AG04449 (cell line): ENCODE measurements around the gene BAZ2B.

Source experiments
- CTCF ChIA-PET: fragments of 350-600 bp; formaldehyde crosslinking; extraction: SDS; loops from one replicate; lab custom pipeline; 2021; ENCODE audit warnings: antibody characterized with exemption; lab: Yijun Ruan, JAX
- POLR2A ChIA-PET: fragments of 400-600, 350-600 bp; formaldehyde crosslinking; extraction: SDS; loops from one replicate; lab custom pipeline; 2020; ENCODE audit warnings: antibody characterized with exemption, inconsistent platforms; lab: Yijun Ruan, JAX
- DNase-seq: peaks from one replicate; pipeline ENCODE4 v3.0.0-alpha.2; 2010; ENCODE audit warnings: low read depth, low spot score
- H3K4me3 ChIP-seq: 2 replicates; pipeline ENCODE4 v1.5.1; 2011; ENCODE audit warnings: low read depth, mild to moderate bottlenecking, control low read depth, low read length
- TF ChIP-seq, protein P1 (sequence below): IDR thresholded peaks from one replicate; pipeline ENCODE4 v1.5.1; 2011; ENCODE audit warnings: mild to moderate bottlenecking, moderate library complexity, low read length, control low read depth, inconsistent platforms; ENCODE audit not compliant: insufficient read depth; ENCODE audit errors: missing control alignments

Gene BAZ2B

DNA sequence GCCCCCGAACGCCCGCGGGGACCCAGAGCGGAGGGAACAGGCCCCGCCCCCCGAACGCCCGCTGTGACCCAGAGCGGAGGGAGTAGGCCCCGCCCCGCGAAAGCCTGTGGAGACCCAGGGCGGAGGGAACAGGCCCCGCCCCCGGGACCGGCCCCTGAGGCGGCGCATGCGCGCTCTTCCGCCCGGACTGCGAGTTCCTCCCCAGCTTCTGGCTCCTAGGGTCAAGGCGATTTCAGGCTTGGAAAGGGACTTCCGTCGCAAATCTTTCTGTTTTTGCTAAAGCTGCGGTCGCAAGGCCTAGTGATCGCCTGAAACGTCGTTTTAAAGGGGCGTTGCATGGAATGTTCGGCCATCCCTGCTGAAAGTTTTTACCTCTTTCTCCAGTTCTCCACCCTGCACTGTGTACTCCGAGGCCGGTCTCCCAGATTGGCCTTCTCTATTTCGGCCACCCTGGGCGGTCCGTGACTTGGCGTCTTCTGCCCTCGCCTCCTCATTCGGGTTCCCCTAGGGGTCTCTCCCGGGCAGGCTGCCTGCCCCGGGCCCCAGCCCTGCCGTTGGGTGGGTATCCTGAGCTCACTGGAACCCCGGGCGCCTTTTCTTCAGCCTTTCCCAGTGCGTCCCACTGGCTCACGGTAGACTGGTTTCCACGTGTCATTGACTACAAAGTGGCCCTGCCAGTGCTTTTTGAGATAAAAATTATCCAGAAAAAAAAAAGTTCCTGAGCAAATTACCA is 329.5 kb downstream of the BAZ2B start:
- CTCF ChIA-PET, result interaction anchor here (1.6 kb wide), 1 partner anchor 15 kb away, joined by 5 read pairs; no protein-coding TSS in a partner anchor
- TF ChIP-seq, protein P1, sequence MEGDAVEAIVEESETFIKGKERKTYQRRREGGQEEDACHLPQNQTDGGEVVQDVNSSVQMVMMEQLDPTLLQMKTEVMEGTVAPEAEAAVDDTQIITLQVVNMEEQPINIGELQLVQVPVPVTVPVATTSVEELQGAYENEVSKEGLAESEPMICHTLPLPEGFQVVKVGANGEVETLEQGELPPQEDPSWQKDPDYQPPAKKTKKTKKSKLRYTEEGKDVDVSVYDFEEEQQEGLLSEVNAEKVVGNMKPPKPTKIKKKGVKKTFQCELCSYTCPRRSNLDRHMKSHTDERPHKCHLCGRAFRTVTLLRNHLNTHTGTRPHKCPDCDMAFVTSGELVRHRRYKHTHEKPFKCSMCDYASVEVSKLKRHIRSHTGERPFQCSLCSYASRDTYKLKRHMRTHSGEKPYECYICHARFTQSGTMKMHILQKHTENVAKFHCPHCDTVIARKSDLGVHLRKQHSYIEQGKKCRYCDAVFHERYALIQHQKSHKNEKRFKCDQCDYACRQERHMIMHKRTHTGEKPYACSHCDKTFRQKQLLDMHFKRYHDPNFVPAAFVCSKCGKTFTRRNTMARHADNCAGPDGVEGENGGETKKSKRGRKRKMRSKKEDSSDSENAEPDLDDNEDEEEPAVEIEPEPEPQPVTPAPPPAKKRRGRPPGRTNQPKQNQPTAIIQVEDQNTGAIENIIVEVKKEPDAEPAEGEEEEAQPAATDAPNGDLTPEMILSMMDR, result no peak
- DNase-seq, result peak; percentile 55
- POLR2A ChIA-PET, result interaction anchor here (0.6 to 1.0 kb wide), 2 partner anchors 87 to 675 kb away, joined by 3 to 4 read pairs; no protein-coding TSS in a partner anchor
- peak overlapping the region; percentile 86 for H3K4me3 ChIP-seq

GRCh38 chr2:159285929-159286708 is 330.2 kb downstream of the BAZ2B start, which contains the start of gene WDSUB1:
Gene WDSUB1, minus strand, starts transcription at chr2:159286703. Its CDS starts 3,634 bp downstream, at chr2:159283069.
- peak within 1 kb of the TSS; percentile 86 for H3K4me3 ChIP-seq
- ChIA-PET CTCF (interaction anchor here (0.6 to 1.6 kb wide), 3 partner anchors 15 to 257 kb away, joined by 3 to 5 read pairs (median 3); no protein-coding TSS in a partner anchor), POLR2A (interaction anchor here (0.6 kb wide), 1 partner anchor 676 kb away, joined by 4 read pairs; no protein-coding TSS in a partner anchor)
- TF ChIP-seq, protein P1, result no peak
- DNase-seq, result no peak

DNA sequence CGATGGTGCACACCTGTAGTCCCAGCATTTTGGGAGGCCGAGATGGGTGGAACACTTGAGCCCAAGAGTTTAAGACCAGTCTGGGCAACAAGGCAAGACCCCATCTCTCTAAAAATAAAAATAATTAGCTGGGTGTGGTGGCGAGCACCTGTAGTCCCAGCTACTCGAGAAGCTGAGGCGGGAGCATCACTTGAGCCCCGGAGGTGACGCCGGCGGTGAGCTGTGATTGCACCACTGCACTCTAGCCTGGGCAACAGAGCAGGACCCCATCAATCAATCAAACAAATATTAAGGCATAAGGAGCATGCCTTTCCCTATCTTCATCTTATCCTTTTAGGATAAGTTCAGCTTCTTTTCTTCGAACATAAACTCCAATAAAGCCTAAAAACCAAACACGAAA is 330.9 kb downstream of the BAZ2B start:
- no peak for DNase-seq
- ChIA-PET CTCF (interaction anchor here (0.6 to 1.6 kb wide), 3 partner anchors 14 to 256 kb away, joined by 3 to 5 read pairs (median 3); no protein-coding TSS in a partner anchor), POLR2A (no interaction called here)
- peak overlapping the region; percentile 86 for H3K4me3 ChIP-seq
- TF ChIP-seq, protein P1, result no peak

DNA sequence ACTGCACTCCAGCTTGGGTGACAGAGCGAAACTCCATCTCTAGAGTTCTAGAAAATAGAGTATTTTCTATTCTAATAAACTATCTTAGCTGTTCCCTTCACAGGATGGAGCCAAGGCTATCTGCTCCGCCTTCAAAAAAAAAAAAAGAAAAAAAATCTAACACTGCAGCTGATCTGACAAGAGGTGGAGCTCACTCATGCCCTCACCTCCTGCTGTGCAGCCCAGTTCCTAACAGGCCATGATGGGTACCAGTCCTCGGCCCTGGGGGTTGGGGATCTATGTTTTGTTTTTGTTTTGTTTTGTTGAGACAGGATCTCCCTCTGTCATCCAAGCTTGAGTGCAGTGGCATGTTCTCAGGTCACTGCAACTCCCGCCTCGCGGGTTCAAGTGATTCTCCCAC is 332.8 kb downstream of the BAZ2B start:
- ChIA-PET CTCF (no interaction called here), POLR2A (no interaction called here)
- no peak overlapping the region for H3K4me3 ChIP-seq
- TF ChIP-seq, protein P1, result no peak
- no peak for DNase-seq

- ChIA-PET CTCF (interaction anchor here (1.5 kb wide), 1 partner anchor 10 kb away, joined by 5 read pairs; no protein-coding TSS in a partner anchor), POLR2A (no interaction called here)
- TF ChIP-seq, protein P1, result no peak
- H3K4me3 ChIP-seq, result no peak overlapping the region
- DNase-seq, result no peak
Observed at GRCh38 chr2:159281002-159281401, 335.3 kb downstream of the BAZ2B start.
